Chondrocyte (in vitro differentiated cells): ENCODE results near the gene PNPLA8. TPM values are rescaled to one million over a fixed set of nuclear protein-coding genes. Genes with fewer than 3 reads are reported as not detected.

ENCODE experiments used
- DNase-seq: peaks from one replicate; pipeline ENCODE4 v3.0.0; 2021; ENCODE audit warnings: mixed read lengths, low spot score
- H3K27ac Mint-ChIP-seq: one replicate; pipeline ENCODE4 v1.8.0; 2021; ENCODE audit warnings: mild to moderate bottlenecking, moderate library complexity, mixed read lengths; ENCODE audit not compliant: unreplicated experiment
- H3K27me3 Mint-ChIP-seq: 2 replicates; pipeline ENCODE4 v1.8.0; 2021; ENCODE audit warnings: low read depth, mixed read lengths
- H3K36me3 Mint-ChIP-seq: 2 replicates; pipeline ENCODE4 v1.8.0; 2021; ENCODE audit warnings: low read depth, mixed read lengths
- H3K4me1 Mint-ChIP-seq: 2 replicates; pipeline ENCODE4 v1.8.0; 2021; ENCODE audit warnings: low read depth, mild to moderate bottlenecking, mixed read lengths
- H3K4me3 Mint-ChIP-seq: one replicate; pipeline ENCODE4 v1.8.0; 2021; ENCODE audit warnings: mild to moderate bottlenecking, moderate library complexity, mixed read lengths; ENCODE audit not compliant: unreplicated experiment
- H3K9me3 Mint-ChIP-seq: 2 replicates; pipeline ENCODE4 v1.8.0; 2021; ENCODE audit warnings: low read depth, mixed read lengths
- total RNA-seq: library from RNA; stranded (reverse); gene quantifications from 3 replicates; pipeline ENCODE4 v1.2.1, GENCODE V29; 2021
- TF ChIP-seq, protein P1 (sequence below): fragments of 200-600 bp; sonication (generic); IDR thresholded peaks from 2 replicates; pipeline ENCODE4 v1.5.0; 2021; ENCODE audit warnings: antibody characterized with exemption, mild to moderate bottlenecking, moderate library complexity

PNPLA8 gene
- total RNA-seq, 1 donor from 2014 or later: 26.8 TPM

DNA sequence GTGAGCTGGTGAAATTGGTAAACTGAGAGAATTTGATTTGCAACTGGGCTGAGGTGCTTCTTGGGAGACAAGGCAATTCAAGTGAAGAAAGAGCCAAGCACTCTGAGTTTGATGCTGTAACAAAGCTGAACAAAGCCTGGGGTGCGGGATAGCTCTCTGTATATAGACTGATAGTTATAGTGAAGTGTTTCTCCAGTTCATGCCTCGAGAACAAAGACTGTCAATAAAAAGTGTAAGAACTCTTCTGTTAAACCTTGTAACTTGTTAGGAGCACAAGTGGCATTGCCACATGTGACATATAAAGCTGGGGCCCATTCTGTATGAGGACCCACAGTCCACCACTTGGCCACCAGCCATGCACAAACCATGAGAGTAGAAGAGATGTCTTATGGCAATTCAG is 11.3 kb upstream of the PNPLA8 start:
- Mint-ChIP-seq H3K27ac (no peak overlapping the region), H3K4me1 (no peaks in the 10 kb centered on the region), H3K4me3 (no peak overlapping the region), H3K27me3 (no peaks in the 10 kb centered on the region), H3K9me3 (no peaks in the 10 kb centered on the region), H3K36me3 (no peaks in the 10 kb centered on the region)
- no peak for DNase-seq
- TF ChIP-seq, protein P1, sequence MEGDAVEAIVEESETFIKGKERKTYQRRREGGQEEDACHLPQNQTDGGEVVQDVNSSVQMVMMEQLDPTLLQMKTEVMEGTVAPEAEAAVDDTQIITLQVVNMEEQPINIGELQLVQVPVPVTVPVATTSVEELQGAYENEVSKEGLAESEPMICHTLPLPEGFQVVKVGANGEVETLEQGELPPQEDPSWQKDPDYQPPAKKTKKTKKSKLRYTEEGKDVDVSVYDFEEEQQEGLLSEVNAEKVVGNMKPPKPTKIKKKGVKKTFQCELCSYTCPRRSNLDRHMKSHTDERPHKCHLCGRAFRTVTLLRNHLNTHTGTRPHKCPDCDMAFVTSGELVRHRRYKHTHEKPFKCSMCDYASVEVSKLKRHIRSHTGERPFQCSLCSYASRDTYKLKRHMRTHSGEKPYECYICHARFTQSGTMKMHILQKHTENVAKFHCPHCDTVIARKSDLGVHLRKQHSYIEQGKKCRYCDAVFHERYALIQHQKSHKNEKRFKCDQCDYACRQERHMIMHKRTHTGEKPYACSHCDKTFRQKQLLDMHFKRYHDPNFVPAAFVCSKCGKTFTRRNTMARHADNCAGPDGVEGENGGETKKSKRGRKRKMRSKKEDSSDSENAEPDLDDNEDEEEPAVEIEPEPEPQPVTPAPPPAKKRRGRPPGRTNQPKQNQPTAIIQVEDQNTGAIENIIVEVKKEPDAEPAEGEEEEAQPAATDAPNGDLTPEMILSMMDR: no peak

DNA sequence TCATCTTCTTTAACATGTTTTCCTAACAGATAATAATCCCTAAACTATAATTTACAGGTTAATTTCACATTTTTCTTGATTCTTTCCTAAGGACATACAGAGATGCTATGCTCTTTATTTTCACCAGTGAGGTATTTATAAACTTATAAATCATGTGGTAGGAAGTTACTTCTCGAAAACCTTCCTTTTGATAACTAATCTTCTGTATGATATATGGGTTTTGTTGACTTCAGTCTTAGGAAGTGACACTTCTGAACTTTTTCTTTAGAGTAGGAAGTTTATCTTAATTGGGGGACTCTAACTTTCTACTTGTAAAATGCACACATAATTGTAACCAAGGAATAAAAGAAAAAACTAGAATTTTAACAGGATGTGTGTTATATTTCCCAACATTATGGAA is 9.8 kb upstream of the PNPLA8 start:
- no peaks in the 10 kb centered on the region for H3K27me3 Mint-ChIP-seq
- no peak overlapping the region for H3K27ac Mint-ChIP-seq
- H3K4me3 Mint-ChIP-seq: no peak overlapping the region
- no peak for DNase-seq
- no peaks in the 10 kb centered on the region for H3K4me1 Mint-ChIP-seq
- TF ChIP-seq, protein P1: no peak
- no peaks in the 10 kb centered on the region for H3K36me3 Mint-ChIP-seq
- no peaks in the 10 kb centered on the region for H3K9me3 Mint-ChIP-seq

DNA sequence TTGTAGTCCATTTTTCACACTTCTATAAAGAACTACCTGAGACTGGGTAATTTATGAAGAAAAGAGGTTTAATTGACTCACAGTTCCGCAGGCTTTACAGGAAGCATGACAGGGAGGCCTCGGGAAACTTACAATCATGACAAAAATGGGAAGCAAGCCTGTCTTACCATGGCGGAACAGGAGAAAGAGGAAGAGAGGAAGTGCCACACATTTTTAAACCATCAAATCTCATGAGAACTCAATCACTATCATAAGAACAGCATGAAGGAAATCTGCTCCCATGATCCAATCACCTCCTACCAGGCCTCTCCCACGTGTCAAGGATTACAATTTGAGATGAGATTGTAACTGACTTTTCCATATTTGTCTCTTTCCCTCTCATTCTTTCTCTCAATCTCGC is 9.3 kb upstream of the PNPLA8 start:
- H3K4me3 Mint-ChIP-seq: no peak overlapping the region

DNA sequence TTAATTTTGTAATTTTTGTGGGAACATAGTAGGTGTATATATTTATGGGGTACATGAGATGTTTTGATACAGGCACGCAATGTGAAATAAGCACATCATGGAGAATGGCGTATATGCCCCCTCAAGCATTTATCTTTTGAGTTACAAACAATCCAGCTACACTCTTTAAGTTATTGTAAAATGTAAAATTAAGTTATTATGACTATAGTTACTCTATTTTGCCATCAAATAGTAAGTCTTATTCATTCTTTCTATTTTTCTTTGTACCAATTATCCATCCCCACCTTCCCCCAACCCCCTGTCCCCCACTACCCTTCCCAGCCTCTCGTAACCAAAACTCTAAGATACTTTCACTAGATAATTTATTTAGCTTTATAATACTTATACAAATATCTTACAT is 7.8 kb upstream of the PNPLA8 start:
- no peaks in the 10 kb centered on the region for H3K9me3 Mint-ChIP-seq
- H3K36me3 Mint-ChIP-seq: no peaks in the 10 kb centered on the region
- TF ChIP-seq, protein P1: no peak
- no peak overlapping the region for H3K27ac Mint-ChIP-seq
- DNase-seq: no peak
- H3K4me3 Mint-ChIP-seq: no peak overlapping the region
- H3K27me3 Mint-ChIP-seq: no peaks in the 10 kb centered on the region
- H3K4me1 Mint-ChIP-seq: no peaks in the 10 kb centered on the region

More for the DNA sequence above, 9.3 kb upstream of the PNPLA8 start:
- Mint-ChIP-seq H3K9me3 (no peaks in the 10 kb centered on the region), H3K36me3 (no peaks in the 10 kb centered on the region), H3K27me3 (no peaks in the 10 kb centered on the region), H3K27ac (no peak overlapping the region), H3K4me1 (no peaks in the 10 kb centered on the region)
- TF ChIP-seq, protein P1: no peak
- DNase-seq: no peak

DNA sequence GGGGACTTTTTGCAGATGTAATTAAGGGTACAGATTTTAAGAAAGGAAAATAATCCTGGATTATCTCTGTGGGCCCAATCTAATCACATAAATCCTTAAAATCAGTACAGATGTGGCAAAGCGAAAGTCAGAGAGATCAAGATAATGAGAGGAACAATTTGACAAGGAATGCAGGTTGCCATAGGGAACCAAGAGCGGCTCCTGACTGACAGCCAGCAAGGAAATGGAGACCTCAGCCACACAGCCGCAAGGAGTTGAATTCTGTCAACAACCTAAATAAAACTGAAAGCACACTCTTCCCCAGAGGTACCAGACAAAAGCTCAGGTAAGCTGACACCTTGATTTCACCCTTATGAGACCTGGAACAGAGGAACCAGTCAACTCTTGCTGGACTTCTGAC is 3.4 kb upstream of the PNPLA8 start:
- peaks cover 7% of the 10 kb centered on the region for H3K4me1 Mint-ChIP-seq
- no peaks in the 10 kb centered on the region for H3K9me3 Mint-ChIP-seq
- no peak overlapping the region for H3K4me3 Mint-ChIP-seq
- DNase-seq: no peak
- no peaks in the 10 kb centered on the region for H3K36me3 Mint-ChIP-seq
- H3K27me3 Mint-ChIP-seq: no peaks in the 10 kb centered on the region
- no peak overlapping the region for H3K27ac Mint-ChIP-seq
- TF ChIP-seq, protein P1: no peak
